IMR-90 (cell line): ENCODE results near the gene SRPK2. TPM values are rescaled to one million over a fixed set of nuclear protein-coding genes. Genes with fewer than 3 reads are reported as not detected.

ENCODE experiments used
- ATAC-seq: fragments of 200-7000 bp; cut with Tn5 transposase; 2 replicates; pipeline ENCODE4 v1.9.1; 2020; ENCODE audit warnings: low read depth, mild to moderate bottlenecking, moderate library complexity
- BruUV-seq: library from RNA; stranded (reverse); fragments of 400-500 nt; replicated peaks from 2 replicates; lab custom pipeline; 2021; lab: Mats Ljungman, UMichigan
- CTCF ChIA-PET: fragments of 300-600 bp; formaldehyde crosslinking; extraction: SDS; loops from one replicate; lab custom pipeline; 2021; ENCODE audit warnings: antibody characterized with exemption; lab: Yijun Ruan, JAX
- POLR2A ChIA-PET: fragments of 300-600 bp; sonication (Branson Sonifier 250); formaldehyde crosslinking; loops from one replicate; lab custom pipeline; 2022; ENCODE audit warnings: antibody characterized with exemption; ENCODE audit not compliant: unreplicated experiment; lab: Charles Lee
- DNase-seq: peaks from one replicate; pipeline ENCODE4 v3.0.0; 2013
- H2AFZ ChIP-seq: replicated peaks from 2 replicates; pipeline ENCODE3; 2013; ENCODE audit warnings: low read length, mild to moderate bottlenecking; ENCODE audit not compliant: poor library complexity
- H2AK5ac ChIP-seq: 2 replicates; pipeline ENCODE4 v1.6.1; 2013; ENCODE audit warnings: low read depth, low read length, inconsistent platforms
- H2AK9ac ChIP-seq: replicated peaks from 2 replicates; pipeline ENCODE3; 2013; ENCODE audit warnings: mild to moderate bottlenecking, low read depth, low read length, moderate library complexity; ENCODE audit not compliant: poor library complexity
- H2BK120ac ChIP-seq: 2 replicates; pipeline ENCODE4 v1.6.1; 2013; ENCODE audit warnings: low read depth, low read length, inconsistent platforms
- H2BK15ac ChIP-seq: 3 replicates; pipeline ENCODE4 v1.6.1; 2013; ENCODE audit warnings: low read depth, low read length, inconsistent platforms
- H2BK20ac ChIP-seq: 2 replicates; pipeline ENCODE4 v1.6.1; 2013; ENCODE audit warnings: low read depth, mild to moderate bottlenecking, inconsistent platforms, low read length, moderate library complexity
- H2BK5ac ChIP-seq: 2 replicates; pipeline ENCODE4 v1.6.1; 2013; ENCODE audit warnings: mild to moderate bottlenecking, low read depth, low read length, inconsistent platforms; ENCODE audit not compliant: poor library complexity, severe bottlenecking
- H3K14ac ChIP-seq: replicated peaks from 2 replicates; pipeline ENCODE4 v1.6.1; 2013; ENCODE audit warnings: low read depth, low read length, inconsistent platforms
- H3K18ac ChIP-seq: 2 replicates; pipeline ENCODE4 v1.6.1; 2013; ENCODE audit warnings: low read depth, low read length, control low read depth
- H3K23ac ChIP-seq: 2 replicates; pipeline ENCODE4 v1.6.1; 2013; ENCODE audit warnings: low read depth, low read length, inconsistent platforms
- H3K27ac ChIP-seq: 2 replicates; pipeline ENCODE4 v1.5.1; 2013; ENCODE audit warnings: mild to moderate bottlenecking, control low read depth, low read length; ENCODE audit not compliant: insufficient read depth
- H3K27me3 ChIP-seq: 2 replicates; pipeline ENCODE4 v1.6.1; 2013; ENCODE audit warnings: low read length; ENCODE audit not compliant: control insufficient read depth, insufficient read depth
- H3K36me3 ChIP-seq: 2 replicates; pipeline ENCODE4 v1.6.1; 2013; ENCODE audit warnings: low read length, mixed read lengths; ENCODE audit not compliant: control insufficient read depth, insufficient read depth
- H3K4ac ChIP-seq: 2 replicates; pipeline ENCODE4 v1.6.1; 2013; ENCODE audit warnings: low read depth, low read length, inconsistent platforms
- H3K4me1 ChIP-seq: 2 replicates; pipeline ENCODE4 v1.6.1; 2013; ENCODE audit warnings: low read length, mixed read lengths; ENCODE audit not compliant: control insufficient read depth, insufficient read depth
- H3K4me2 ChIP-seq: 2 replicates; pipeline ENCODE4 v1.6.1; 2013; ENCODE audit warnings: low read depth, mild to moderate bottlenecking, control low read depth, low read length, moderate library complexity
- H3K4me3 ChIP-seq: 2 replicates; pipeline ENCODE4 v1.5.1; 2013; ENCODE audit warnings: low read depth, mild to moderate bottlenecking, control low read depth, low read length, moderate library complexity; ENCODE audit not compliant: insufficient read depth
- H3K56ac ChIP-seq: 2 replicates; pipeline ENCODE4 v1.6.1; 2013; ENCODE audit warnings: low read length, inconsistent platforms; ENCODE audit not compliant: insufficient read depth; ENCODE audit errors: extremely low read depth
- H3K79me1 ChIP-seq, 2 experiments: 2 replicates each; pipeline ENCODE4 v1.6.1; 2013; ENCODE audit warnings: low read length in 2 of 2, inconsistent platforms in 1 of 2, low read depth in 1 of 2
- H3K9ac ChIP-seq: 2 replicates; pipeline ENCODE4 v1.6.1; 2013; ENCODE audit warnings: low read depth, low read length, control low read depth
- H3K9me1 ChIP-seq: 2 replicates; pipeline ENCODE4 v1.6.1; 2013; ENCODE audit warnings: low read length, inconsistent platforms; ENCODE audit not compliant: insufficient read depth
- H3K9me3 ChIP-seq: 2 replicates; pipeline ENCODE4 v1.6.1; 2013; ENCODE audit warnings: low read length; ENCODE audit not compliant: control insufficient read depth, insufficient read depth
- H4K20me1 ChIP-seq: 2 replicates; pipeline ENCODE4 v1.6.1; 2013; ENCODE audit warnings: low read length, inconsistent platforms; ENCODE audit not compliant: insufficient read depth
- H4K5ac ChIP-seq: 2 replicates; pipeline ENCODE4 v1.6.1; 2013; ENCODE audit warnings: mild to moderate bottlenecking, low read depth, low read length, control low read depth
- H4K8ac ChIP-seq, 2 experiments: 2 replicates each; pipeline ENCODE4 v1.6.1; 2013; ENCODE audit warnings: low read depth in 2 of 2, low read length in 2 of 2, control low read depth in 1 of 2, inconsistent platforms in 1 of 2
- H4K91ac ChIP-seq: 2 replicates; pipeline ENCODE4 v1.6.1; 2013; ENCODE audit warnings: low read depth, low read length, inconsistent platforms; ENCODE audit not compliant: insufficient read depth
- CEBPB ChIP-seq: IDR thresholded peaks from 2 replicates; pipeline ENCODE4 v1.6.1; 2012; ENCODE audit warnings: low read depth, low read length, improper control_type of control experiment
- CHD1 ChIP-seq: IDR thresholded peaks from 2 replicates; pipeline ENCODE4 v1.6.1; 2012; ENCODE audit warnings: low read depth, low read length, improper control_type of control experiment
- FOS ChIP-seq: fragments of 150-350 bp; IDR thresholded peaks from 2 replicates; pipeline ENCODE4 v1.6.1; 2016; ENCODE audit warnings: low read depth, low read length
- POLR2A ChIP-seq: IDR thresholded peaks from 2 replicates; pipeline ENCODE4 v1.6.1; 2012; ENCODE audit warnings: mild to moderate bottlenecking, low read depth, low read length
- RAD21 ChIP-seq: IDR thresholded peaks from 2 replicates; pipeline ENCODE4 v1.6.1; 2012; ENCODE audit warnings: low read length, improper control_type of control experiment
- RFX5 ChIP-seq: IDR thresholded peaks from 2 replicates; pipeline ENCODE4 v1.8.0; 2012; ENCODE audit warnings: low read depth, mild to moderate bottlenecking, low read length, moderate library complexity
- WGBS, 2 experiments: methylation state at CpG; one replicate each; pipeline versions ENCODE4 v1.1.5 to v1.1.7; 2013; ENCODE audit warnings: missing lambda C conversion rate in 2 of 2; ENCODE audit not compliant: insufficient read length in 1 of 2; ENCODE audit errors: extremely low coverage in 2 of 2; 5-methylcytosine and 5-hydroxymethylcytosine counted together
- dilution Hi-C: fragments of 300-500 bp; cut with HindIII; formaldehyde crosslinking; loops from one replicate; pipeline ENCODE4 v1.14.3; 2018; ENCODE audit warnings: low sequenced_read_pairs; ENCODE audit not compliant: unreplicated experiment
- in situ Hi-C: fragments of 300-500 bp; cut with MboI; formaldehyde crosslinking; loops from 3 replicates; pipeline ENCODE4 v1.14.3; 2019; ENCODE audit warnings: low sequenced_read_pairs, inconsistent platforms, mixed read lengths
- intact Hi-C: fragments of 100-400 bp; cut with micrococcal nuclease; formaldehyde crosslinking; loops from 2 replicates; pipeline ENCODE4 v1.10.0; 2022
- polyA plus RNA-seq, 3 experiments: library from polyadenylated mRNA; depleted of rRNA; stranded (reverse); fragments of >200 nt; gene quantifications; 2 replicates each; pipeline ENCODE4 v1.2.3, GENCODE V29; 2012; ENCODE audit warnings: low replicate concordance in 1 of 3
- total RNA-seq: library from RNA; depleted of rRNA; stranded (reverse); fragments of >200 nt; gene quantifications from 2 replicates; pipeline ENCODE4 v1.2.3, GENCODE V29; 2012
- TF ChIP-seq, protein P1 (sequence below): fragments of 150-350 bp; IDR thresholded peaks from 2 replicates; pipeline ENCODE4 v1.6.1; 2017; ENCODE audit warnings: mild to moderate bottlenecking, antibody characterized with exemption, low read length, low read depth

SRPK2 gene
- total and polyA plus RNA-seq, 2 of the 4 experiments (the other 2 are of a cell fraction): 13.2 to 33.0 TPM

DNA sequence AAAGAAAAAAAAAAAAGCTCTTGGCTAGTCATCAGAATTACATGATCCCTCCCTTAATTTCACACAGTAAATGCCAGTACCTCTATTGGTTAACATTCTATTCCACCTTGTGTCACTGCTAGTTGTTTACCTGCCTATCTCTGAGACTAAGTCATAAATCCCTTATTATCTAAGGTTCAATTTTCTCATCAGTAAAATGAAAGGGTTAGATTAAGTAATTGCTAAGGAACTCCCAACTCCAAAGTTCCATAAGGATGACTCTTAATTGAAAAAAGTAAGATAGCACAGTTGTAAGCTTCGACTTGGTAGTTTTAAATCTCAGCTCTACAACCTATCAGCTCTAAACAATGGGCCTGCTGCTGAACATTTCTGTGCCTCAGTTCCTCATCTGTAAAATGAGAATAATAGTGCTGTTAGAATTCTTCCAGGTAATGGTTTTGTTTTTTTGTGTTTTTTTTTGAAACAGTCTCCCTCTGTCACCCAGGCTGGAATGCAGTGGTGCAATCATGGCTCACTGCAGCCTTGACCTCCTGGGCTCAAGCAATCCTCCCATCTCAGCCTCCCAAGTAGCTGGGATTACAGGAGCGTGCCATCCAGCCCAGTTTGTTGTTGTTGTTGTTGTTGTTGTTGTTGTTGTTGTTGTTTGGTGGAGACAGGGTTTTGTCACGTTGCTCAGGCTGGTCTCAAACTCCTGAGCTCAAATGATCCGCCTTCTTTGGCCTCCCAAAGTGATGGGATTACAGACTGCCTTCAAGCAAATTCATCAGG is 35.6 kb downstream of the SRPK2 start:
- POLR2A ChIA-PET: no interaction called here
- no peak overlapping the region for H3K9ac ChIP-seq
- BruUV-seq: no TSS peak
- H3K27me3 ChIP-seq: no peaks in the 10 kb centered on the region
- 0 out of 2 replicates have a peak overlapping the region, but pooled peaks have one; percentile 32 for H3K14ac ChIP-seq
- no peak overlapping the region for H4K8ac ChIP-seq
- H3K4me1 ChIP-seq: peaks cover 12% of the 10 kb centered on the region
- no peak overlapping the region for H2BK20ac ChIP-seq
- intact Hi-C loops: no loop called here
- no peak overlapping the region for H3K18ac ChIP-seq
- no peak overlapping the region for H2AK5ac ChIP-seq
- H4K20me1 ChIP-seq: peaks cover 57% of the 10 kb centered on the region
- H2BK5ac ChIP-seq: no peak overlapping the region
- no peak overlapping the region for H3K56ac ChIP-seq
- in situ Hi-C loops: no loop called here
- no peak overlapping the region for H3K23ac ChIP-seq
- no peak overlapping the region for H2BK15ac ChIP-seq
- H2BK120ac ChIP-seq: no peak overlapping the region
- CTCF ChIA-PET: interaction anchor here (0.6 kb wide), 1 partner anchor 1747 kb away, joined by 3 read pairs; no protein-coding TSS in a partner anchor
- peaks cover 24% of the 10 kb centered on the region for H3K9me1 ChIP-seq
- no peak overlapping the region for H2AFZ ChIP-seq
- no peaks in the 10 kb centered on the region for H3K36me3 ChIP-seq
- dilution Hi-C loops: no loop called here
- no peak overlapping the region for H2AK9ac ChIP-seq
- no peak for TF ChIP-seq CHD1
- TF ChIP-seq RAD21: no peak
- no peak for TF ChIP-seq FOS
- TF ChIP-seq CEBPB: no peak
- TF ChIP-seq RFX5: no peak
- no peak for TF ChIP-seq POLR2A
- TF ChIP-seq, protein P1, sequence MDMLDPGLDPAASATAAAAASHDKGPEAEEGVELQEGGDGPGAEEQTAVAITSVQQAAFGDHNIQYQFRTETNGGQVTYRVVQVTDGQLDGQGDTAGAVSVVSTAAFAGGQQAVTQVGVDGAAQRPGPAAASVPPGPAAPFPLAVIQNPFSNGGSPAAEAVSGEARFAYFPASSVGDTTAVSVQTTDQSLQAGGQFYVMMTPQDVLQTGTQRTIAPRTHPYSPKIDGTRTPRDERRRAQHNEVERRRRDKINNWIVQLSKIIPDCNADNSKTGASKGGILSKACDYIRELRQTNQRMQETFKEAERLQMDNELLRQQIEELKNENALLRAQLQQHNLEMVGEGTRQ: no peak
- peaks cover 35 to 74% of the 10 kb centered on the region in 2 experiments for H3K79me1 ChIP-seq
- no peak overlapping the region for H3K27ac ChIP-seq
- DNase-seq: peak; percentile 28
- no peaks in the 10 kb centered on the region for H3K9me3 ChIP-seq
- no peak overlapping the region for H3K4me3 ChIP-seq
- no CpG with 5 or more reads among the region's 4 CpGs for WGBS, 2 experiments
- no peak for ATAC-seq
- no peak overlapping the region for H4K91ac ChIP-seq
- no peak overlapping the region for H4K5ac ChIP-seq
- H3K4me2 ChIP-seq: no peak overlapping the region
- no peak overlapping the region for H3K4ac ChIP-seq
